HG02642 (cell line): ENCODE results near the gene ARHGEF17.

Experiments
- ATAC-seq: cut with Tn5 transposase; IDR thresholded peaks from one replicate; pipeline ENCODE4 v1.9.1; 2021; ENCODE audit warnings: mild to moderate bottlenecking; ENCODE audit not compliant: unreplicated experiment, poor library complexity

ARHGEF17 gene

DNA sequence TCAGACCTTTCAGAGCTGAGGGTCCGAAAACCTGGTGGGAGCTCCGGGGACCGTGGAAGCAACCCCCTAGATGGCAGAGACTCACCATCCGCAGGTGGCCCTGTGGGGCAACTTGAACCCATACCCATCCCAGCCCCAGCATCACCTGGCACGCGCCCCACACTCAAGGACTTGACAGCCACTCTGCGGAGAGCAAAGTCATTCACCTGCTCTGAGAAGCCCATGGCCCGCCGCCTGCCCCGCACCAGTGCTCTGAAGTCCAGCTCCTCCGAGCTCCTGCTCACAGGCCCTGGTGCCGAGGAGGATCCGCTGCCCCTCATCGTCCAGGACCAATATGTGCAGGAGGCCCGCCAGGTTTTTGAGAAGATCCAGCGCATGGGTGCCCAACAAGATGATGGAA is 2.0 kb downstream of the ARHGEF17 start:
- no peak for ATAC-seq

DNA sequence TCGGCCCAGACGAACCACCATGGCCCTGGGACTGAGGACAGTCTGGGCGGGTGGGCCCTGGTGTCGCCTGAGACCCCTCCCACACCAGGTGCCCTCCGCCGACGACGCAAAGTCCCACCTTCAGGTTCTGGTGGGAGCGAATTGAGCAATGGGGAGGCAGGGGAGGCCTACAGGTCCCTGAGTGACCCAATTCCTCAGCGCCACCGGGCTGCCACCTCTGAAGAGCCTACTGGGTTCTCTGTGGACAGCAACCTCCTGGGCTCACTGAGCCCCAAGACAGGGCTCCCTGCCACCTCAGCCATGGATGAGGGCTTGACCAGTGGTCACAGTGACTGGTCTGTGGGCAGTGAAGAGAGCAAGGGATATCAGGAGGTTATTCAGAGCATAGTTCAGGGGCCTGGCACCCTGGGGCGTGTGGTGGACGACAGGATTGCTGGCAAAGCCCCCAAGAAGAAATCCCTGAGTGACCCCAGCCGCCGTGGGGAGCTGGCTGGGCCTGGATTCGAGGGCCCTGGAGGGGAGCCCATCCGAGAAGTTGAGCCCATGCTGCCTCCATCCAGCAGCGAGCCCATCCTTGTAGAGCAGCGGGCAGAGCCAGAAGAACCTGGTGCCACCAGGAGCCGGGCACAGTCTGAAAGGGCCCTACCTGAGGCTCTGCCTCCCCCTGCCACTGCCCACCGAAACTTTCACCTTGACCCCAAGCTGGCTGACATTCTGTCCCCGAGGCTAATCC is 2.8 kb downstream of the ARHGEF17 start:
- no peak for ATAC-seq

DNA sequence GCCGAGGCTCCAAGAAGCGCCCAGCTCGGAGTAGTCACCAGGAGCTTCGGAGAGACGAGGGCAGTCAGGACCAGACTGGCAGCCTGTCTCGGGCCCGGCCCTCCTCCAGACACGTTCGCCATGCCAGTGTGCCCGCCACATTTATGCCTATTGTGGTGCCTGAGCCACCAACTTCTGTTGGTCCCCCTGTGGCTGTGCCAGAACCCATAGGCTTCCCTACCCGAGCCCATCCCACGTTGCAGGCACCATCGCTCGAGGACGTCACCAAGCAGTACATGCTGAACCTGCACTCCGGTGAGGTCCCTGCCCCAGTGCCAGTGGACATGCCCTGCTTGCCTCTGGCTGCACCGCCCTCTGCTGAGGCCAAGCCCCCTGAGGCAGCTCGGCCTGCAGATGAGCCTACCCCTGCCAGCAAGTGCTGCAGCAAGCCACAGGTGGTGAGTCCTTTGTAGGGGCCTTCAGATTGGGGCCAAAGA is 3.4 kb downstream of the ARHGEF17 start:
- no peak for ATAC-seq

DNA sequence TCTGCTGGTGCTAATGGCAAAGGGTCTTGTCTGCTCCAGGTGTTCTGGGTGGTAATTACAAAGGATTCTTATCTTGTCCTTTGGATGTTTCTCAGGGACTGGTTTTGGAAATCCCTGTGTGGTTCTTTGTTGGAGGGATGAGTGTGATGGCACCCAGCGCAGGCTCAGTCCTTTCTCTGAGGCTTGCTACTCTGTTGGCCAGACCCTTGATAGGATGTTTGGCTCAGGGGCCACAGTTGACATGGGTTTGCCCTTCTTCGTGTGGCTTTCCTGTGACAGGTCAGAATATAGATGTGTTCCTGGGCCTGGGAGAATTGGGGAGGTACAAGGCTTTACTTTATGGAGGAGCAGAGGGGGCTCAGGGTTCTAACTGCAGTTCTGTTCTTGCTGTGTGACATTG is 4.0 kb downstream of the ARHGEF17 start:
- ATAC-seq, result no peak

DNA sequence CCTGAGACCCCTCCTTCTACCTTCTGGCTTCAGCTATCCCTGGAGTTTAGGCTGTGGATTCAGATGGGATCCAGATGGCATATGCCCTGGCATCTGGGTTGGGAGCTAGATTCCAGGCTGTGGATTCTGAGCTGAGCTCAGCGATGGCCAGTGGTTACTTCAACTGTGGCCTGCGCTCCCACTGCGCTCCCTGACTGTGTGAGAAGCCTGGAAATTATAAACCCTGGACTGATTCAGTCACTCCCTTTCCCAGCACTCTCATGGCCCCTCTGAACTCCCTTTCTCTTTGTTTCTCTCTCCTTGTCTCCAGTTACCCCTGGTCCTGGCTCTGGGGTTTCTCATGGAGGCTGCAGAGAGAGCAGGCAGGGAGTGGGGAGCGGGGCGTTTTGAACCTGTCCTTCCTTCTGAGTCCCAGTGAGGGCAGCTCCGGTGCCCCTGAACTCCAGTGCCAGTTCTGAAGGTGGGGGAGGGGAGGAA is 4.8 kb downstream of the ARHGEF17 start:
- no peak for ATAC-seq

DNA sequence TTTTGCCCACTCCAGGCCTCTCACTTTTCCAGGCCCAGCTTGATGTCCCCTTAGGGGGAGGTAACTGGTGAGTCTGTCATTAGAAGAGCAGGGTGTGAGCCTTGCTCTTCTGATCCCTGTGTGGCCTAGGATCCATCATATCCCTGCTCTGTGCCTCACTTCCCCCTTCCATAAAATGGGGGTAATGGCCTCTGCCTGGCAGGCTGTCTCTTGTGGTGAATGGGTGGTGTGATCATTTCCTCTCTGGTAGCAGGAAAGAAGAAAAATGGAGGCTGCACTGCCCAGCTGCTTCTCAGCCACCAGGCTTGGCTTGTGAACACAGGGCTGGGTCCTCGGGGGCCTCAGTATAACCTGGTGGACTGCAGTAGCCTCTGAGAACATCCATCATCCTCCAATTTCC is 5.6 kb downstream of the ARHGEF17 start:
- no peak for ATAC-seq

DNA sequence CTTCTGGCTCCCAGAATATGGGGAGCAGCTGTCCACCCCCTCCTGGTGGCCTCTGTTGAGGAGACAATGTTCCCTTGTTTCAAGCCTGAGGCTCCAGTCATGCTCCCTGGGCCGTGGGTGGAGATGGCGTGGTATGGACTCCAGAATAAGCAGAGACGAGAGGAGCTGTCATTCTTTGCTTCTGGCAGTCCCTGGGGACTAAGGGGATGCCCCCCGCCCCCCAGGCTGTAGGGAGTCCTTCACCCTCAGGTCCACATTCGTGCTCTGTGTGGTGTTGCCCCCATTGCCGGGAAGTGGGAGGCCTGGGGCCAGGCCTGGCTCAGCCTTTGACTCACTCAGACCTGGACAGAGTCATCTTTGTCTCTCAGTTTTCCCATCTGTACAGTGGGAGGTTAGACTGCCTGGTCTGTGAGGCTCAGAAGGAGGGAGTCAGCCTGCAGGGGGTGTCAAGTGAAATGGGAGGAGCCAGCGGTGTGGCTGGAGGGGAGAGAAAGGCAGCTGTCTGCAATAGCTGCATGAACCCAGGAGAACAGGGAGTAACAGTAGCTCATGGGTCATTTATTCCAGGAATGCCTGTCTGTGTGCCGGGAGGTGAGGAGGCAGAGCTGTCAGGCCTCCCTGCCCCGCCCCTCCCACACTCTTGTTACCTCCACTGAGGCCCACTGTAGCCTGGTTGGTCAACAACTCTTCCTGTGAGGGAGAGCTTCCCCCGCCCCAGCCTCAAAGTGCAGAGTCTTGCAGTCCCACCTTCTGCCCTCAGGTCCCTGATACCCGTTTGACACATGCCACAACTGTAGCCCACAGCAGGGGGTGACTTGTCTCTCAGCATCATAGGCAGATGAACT is 6.3 kb downstream of the ARHGEF17 start:
- no peak for ATAC-seq

DNA sequence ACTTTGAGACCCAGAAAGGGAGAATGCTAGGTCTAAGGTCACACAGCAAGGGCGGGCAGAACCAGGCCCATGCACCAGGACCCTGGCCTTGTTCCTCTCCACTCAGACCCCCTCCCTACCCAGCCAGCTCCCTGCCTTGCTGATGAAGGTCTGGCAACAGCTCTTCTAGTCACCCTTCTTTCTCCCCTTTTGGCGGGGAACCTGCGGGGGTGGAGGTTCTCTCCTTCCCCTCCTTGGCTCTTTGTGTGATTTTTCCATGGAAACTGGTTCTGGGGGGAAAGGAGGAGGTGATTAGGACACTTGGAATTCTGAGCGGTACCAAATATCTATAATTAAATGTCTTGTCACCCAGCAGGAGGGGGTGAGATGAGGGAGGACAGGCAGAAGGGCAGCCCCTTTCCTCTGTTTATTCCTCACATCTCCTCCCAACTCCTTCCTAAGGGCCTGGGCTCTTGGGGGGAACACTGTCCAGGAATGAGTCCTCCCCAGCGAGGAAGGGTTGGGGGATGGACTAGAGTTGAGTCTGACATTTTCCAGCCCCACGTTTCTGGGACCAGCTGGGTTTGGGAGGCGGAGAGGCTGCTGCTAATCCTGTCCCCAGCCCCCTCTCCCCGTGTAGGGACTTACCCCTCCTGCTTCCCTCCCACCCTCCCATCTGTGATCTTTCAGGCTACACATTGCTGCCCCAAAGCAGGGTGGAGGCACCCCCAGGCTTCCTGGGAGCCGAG is 7.4 kb downstream of the ARHGEF17 start:
- ATAC-seq, result no peak

DNA sequence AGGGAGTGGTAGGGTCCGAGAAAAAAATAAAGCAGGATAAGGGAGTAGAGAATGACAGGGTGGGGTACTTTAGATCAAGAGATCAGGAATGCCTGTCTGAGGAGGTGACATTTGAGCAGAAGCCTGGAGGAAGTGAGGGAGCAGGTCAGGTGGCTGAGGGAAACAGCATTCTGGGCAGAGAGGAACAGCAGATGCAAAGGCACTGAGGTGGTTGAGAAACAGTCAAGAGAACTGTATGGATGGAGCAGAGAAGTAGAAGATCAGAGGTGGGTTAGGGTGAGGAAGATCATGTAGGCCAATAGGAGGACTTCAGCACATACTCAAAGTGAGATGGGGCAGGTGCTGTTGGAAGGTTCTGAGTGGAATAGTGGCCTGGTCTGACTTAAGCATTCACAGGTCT is 8.3 kb downstream of the ARHGEF17 start:
- ATAC-seq, result no peak

DNA sequence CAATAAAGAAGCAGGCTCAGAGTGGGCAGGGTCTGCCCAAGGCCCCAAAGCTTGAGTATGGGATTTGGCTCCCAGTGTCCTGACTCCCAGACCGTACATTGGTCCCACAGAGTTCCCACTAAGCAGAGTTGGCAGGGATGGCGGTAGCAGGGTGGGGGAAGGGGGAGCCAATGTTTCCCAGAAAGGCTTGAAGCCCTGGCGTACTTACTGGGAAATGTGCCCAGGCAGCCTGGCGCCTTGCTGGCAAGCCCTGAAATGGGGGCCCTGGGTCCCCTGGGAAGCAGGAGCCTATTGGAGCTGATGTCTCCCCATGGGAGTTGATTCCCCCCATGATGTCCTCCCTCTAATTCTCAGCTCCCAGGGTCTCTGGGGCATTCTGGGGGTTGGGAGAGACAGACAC is 9.3 kb downstream of the ARHGEF17 start:
- no peak for ATAC-seq

DNA sequence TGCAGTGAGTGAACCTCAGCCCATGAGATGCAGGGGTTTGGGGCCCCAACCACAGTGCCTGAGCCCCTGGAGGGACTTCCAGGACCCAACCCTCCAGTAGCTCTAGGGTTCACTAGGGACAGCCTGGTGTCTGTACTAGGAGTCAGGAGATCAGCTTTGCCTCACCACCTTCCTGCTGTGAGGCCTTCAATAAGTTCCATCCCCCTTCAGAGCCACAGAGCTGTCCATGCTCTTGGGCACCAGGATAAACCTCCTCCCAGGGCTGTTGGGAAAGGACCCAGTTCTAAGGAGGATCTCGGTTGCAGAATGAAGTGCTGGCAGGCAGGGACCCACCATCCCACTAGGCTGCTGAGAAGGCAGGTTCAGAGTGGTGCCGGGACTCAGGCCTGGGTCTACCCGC is 9.7 kb downstream of the ARHGEF17 start:
- no peak for ATAC-seq

DNA sequence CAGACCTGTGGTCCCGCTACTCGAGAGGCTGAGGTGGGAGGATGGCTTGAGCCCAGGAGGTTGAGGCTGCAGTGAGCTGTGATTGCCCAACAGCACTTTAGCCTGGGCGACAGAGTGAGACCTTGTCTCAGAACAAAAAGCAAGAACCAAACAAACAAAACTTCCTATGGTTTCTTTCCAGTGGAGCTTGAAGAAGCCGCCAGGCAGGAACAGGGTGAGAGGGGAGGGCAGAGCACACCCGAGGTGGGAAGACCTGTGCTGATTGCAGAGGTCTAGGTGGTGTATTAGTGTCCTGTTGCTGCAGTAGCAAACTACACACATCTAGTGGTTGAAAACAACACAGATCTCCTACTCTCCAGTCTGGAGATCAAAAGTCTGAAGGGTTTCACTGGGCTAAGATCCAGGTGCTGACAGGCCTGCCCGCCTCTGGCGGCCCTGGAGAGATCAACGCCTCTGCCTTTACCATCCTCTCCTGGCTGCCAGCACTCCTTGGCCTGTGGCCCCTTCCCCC is 10.5 kb downstream of the ARHGEF17 start:
- no peak for ATAC-seq

DNA sequence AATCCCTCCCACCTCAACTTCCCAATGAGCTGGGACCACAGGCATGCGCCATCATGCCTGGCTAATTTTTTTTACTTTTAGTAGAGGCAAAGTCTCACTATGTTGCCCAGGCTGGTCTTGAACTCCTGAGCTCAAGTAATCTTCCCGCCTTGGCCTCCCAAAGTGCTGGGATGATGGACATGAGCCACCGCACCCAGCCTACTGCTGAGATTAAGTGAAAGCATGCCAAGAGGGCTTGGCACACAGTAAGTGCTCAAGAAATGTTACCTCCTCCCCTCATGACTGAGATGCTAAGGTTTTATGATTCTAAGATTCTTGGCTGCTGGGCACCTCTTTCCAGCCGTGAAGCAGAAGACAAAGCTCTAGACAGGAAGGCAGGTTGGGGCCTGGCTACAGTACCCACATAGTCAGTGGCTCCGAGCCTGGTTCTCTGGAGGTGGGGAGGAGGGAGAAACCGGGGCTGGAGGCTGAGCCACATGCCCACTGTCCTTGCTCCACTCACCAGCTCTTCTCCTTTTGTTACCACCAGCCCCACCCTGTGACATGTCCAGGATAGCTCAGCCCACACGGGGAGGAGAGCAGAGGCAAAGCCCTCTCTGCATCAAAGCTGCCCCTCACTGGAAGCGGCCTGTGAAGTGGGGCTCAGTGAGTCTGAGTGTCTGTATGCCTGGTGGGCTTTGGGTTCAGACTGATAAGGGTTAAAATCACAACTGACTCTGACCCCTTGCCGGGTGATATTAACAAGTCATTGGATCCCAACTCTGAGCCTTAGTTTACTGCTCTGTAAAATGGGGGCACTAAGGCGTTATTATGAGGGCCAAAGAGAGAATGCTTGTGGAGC is 12.9 kb downstream of the ARHGEF17 start:
- ATAC-seq, result no peak

DNA sequence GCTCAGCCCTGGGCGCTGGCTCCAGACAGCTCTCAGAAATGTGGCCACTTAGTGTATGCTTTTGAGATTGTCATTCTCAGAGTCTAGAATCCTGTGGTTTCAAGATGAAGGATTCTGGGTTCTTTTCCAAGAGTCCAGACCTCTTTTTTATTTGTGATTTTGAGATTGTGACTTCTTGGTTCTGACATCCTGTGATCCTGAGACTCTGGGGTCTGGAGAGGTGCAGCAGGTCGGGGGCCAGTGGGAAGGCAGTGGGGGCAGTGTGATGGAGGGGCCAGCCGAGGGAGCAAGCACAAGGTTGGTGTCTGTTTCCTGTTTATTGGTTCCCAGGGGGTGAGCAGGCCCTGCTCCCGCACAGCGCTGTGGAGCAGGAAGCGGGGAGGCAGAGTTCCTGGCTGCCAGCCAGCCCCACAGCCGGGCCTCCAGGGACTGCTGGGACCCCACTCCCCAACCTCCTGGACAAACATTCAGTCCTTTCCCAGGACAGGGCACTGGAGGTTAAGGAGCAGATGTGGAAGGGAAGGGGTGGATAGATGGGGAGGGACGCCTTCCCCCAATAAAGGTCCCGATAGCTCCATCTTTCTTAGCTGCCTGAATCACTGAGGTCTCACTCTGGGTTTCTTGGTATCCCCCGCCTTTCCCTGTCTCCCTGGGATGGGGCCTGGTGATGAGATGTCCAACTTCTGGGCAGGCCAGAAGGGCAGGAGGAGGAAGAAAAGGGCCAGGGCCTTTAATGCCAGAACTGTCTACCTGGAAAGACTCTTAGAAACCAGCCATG is 13.7 kb downstream of the ARHGEF17 start:
- no peak for ATAC-seq

DNA sequence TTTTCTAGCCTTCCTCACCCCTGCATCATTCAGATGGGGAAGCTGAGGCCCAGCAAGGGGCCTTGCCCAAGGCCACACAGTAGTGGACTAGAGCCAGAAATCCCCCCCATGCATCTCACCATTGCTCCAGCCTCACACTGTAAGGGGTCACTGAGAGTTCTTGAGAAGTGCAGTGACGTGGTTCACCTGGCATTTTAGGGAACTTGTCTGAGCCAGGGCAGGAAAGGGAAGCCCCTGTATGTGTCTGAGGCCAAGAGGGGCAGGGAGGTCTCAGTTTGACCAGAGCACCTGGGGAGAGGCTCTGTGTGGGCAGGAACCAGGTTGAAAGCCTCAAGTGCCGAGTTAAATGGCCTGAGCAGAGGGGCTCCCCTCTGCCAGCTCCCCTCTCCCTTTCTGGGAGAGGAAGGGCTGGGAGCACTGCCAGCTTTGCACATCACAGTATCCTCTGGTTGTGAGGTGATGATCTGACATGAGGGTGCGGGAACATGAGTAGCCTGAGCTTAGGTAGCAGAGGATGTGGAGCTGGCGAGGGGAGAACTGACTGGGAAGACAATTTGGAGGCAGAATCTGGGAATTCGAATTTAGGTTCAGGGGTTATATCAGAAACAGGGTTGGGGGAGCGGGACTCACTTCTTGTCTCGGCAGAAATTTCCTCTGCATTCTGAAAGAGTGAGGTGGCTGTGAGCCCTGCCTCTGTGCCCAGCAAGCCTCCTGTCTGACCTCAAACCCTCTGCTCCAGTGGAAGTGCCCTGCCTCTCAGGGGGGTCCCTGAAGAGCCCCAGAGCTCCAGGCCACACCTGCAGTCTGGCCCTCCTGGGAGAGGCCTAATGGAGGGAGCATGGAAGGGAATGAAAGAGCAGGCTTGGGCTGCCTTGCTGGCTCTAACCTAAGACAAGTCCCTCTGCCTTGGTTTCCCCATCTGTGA is 14.6 kb downstream of the ARHGEF17 start:
- ATAC-seq, result no peak

DNA sequence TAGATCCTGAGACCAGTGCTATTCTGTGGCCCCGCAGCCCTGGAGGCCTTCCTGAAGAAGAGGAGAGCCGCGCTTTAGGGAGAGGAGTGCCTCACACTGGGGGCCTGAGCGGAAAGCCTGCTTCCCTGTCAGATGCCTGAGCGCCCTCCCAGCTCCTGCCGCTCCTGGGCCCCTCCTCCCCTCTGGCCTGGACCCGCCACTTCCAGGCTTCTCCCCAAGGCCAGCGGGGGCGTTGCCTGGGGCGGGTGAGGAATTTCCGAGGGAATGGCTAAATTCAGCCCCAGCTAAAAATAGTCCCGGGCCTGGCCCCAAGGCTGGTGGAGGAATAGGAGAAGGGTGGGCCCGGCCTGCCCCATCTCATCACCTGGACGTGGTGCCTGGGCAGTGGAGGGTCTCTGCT is 15.4 kb downstream of the ARHGEF17 start:
- ATAC-seq, result no peak

DNA sequence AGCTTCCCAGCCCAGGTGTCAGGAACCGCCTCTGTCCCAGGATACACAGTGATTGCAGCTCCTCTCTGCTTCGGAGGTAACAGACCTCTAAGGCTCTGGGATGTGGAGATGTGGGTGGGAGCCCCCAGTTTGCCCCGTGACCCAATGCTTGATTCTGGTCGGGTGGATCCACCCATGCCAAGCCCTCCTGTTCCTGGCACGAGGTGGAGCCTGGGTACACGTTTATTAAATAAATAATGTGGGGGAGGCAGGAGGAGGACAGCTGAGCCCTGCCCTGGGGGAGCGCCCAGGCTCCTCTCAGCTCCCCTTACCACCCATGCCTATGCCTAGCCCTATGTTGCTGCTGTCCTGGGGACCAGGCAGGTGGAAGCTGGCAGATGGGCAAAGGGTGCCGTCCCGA is 16.0 kb downstream of the ARHGEF17 start:
- no peak for ATAC-seq

DNA sequence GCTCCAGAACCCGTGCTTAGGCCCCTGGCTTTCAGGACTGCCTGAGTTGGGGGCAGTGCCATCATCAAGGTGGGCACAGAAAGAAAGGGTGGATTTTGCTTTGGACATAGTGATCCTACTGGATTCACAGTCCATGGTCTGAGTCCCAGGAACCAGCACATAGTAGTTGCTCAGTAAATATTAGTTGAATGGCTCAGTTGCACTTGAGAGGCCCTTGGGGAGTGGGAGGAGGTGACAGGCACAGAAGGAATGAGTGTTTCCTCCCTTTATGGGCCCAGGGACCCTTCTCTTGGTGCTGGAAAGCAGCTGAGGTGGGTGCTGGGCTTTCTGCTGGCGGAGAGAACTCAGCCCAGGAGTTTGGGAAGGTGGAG is 16.6 kb downstream of the ARHGEF17 start:
- ATAC-seq, result peak; percentile 3
